GM10847 (cell line): ENCODE measurements around the gene USP47.

Experiments
- POLR2A ChIP-seq: IDR thresholded peaks from 2 replicates; pipeline ENCODE4 v1.6.1; 2011; ENCODE audit not compliant: insufficient read length; ENCODE audit errors: extremely low read depth

Gene USP47

GRCh38 chr11:11972730-11973341 lies 131.1 kb downstream of the USP47 start:
- TF ChIP-seq POLR2A = no peak

GRCh38 chr11:11973361-11973800 lies 131.6 kb downstream of the USP47 start:
- TF ChIP-seq POLR2A = no peak

- no peak for TF ChIP-seq POLR2A
Observed at GRCh38 chr11:11973866-11974265, 132.1 kb downstream of the USP47 start.

- TF ChIP-seq POLR2A = no peak
Observed at GRCh38 chr11:11975201-11976092, 133.7 kb downstream of the USP47 start.

GRCh38 chr11:11976481-11977127 lies 134.8 kb downstream of the USP47 start:
- TF ChIP-seq POLR2A = no peak

GRCh38 chr11:11977206-11977938 lies 135.6 kb downstream of the USP47 start:
- no peak for TF ChIP-seq POLR2A

GRCh38 chr11:11978098-11978637 lies 136.4 kb downstream of the USP47 start:
- no peak for TF ChIP-seq POLR2A

GRCh38 chr11:11978792-11979487 lies 137.2 kb downstream of the USP47 start:
- TF ChIP-seq POLR2A = no peak

- TF ChIP-seq POLR2A = no peak
Observed at GRCh38 chr11:11979488-11980117, 137.8 kb downstream of the USP47 start.

- TF ChIP-seq POLR2A = no peak
Observed at GRCh38 chr11:11980200-11980599, 138.4 kb downstream of the USP47 start.

- no peak for TF ChIP-seq POLR2A
Observed at GRCh38 chr11:11980841-11981308, 139.1 kb downstream of the USP47 start.

- TF ChIP-seq POLR2A = no peak
Observed at GRCh38 chr11:11981364-11981763, 139.6 kb downstream of the USP47 start.

GRCh38 chr11:11981840-11982239 lies 140.1 kb downstream of the USP47 start:
- TF ChIP-seq POLR2A = no peak

- no peak for TF ChIP-seq POLR2A
Observed at GRCh38 chr11:11982461-11982860, 140.7 kb downstream of the USP47 start.

- TF ChIP-seq POLR2A = no peak
Observed at GRCh38 chr11:11982975-11983374, 141.2 kb downstream of the USP47 start.
